SK-N-SH (cell line): ENCODE data around the gene ABCA4. TPM values are rescaled to one million over a fixed set of nuclear protein-coding genes. Genes with fewer than 3 reads are reported as not detected.

Experiments
- CTCF ChIA-PET: fragments of 300-600, 350-600 bp; formaldehyde crosslinking; extraction: SDS; loops from one replicate; lab custom pipeline; 2021; lab: Yijun Ruan, JAX
- POLR2A ChIA-PET: fragments of 350-600 bp; sonication (Branson Sonifier 250); formaldehyde crosslinking; extraction: SDS; loops from one replicate; lab custom pipeline; 2020; ENCODE audit warnings: antibody characterized with exemption, inconsistent platforms; lab: Yijun Ruan, JAX
- DNase-seq: peaks from one replicate; pipeline ENCODE4 v3.0.0; 2012
- H2AFZ ChIP-seq: fragments of 200-600 bp; sonication (generic); 2 replicates; pipeline ENCODE4 v1.8.1; 2016; ENCODE audit warnings: antibody characterized with exemption, mild to moderate bottlenecking, low read depth
- H3F3A ChIP-seq: fragments of 200-600 bp; sonication (generic); replicated peaks from 2 replicates; pipeline ENCODE3; 2016; ENCODE audit warnings: antibody characterized with exemption, mild to moderate bottlenecking; ENCODE audit not compliant: insufficient read depth
- H3K27ac ChIP-seq, 2 experiments: fragments of 200-500 bp in 1 of 2; fragments of 200-600 bp in 1 of 2; sonication (Bioruptor generic) in 1 of 2; sonication (generic), shearing (Covaris generic) in 1 of 2; 2 replicates each; pipeline versions ENCODE4 v1.5.1 to v1.6.1; 2014 to 2016; ENCODE audit warnings: low read depth in 2 of 2, inconsistent platforms in 1 of 2, low read length in 1 of 2, mild to moderate bottlenecking in 1 of 2, mixed read lengths in 1 of 2
- H3K27me3 ChIP-seq: fragments of 200-600 bp; sonication (generic), shearing (Covaris generic); 2 replicates; pipeline ENCODE4 v1.6.1; 2016; ENCODE audit warnings: mixed run types; ENCODE audit not compliant: insufficient read depth
- H3K36me3 ChIP-seq, 2 experiments: fragments of 200-500 bp in 1 of 2; fragments of 200-600 bp in 1 of 2; sonication (Bioruptor generic) in 1 of 2; sonication (generic) in 1 of 2; replicated peaks in 1 of 2; 2 replicates each; pipeline versions ENCODE3 to v1.5.1; 2014 to 2016; ENCODE audit warnings: low read length in 1 of 2, mild to moderate bottlenecking in 1 of 2; ENCODE audit not compliant: insufficient read depth in 2 of 2, control insufficient read depth in 1 of 2
- H3K4me1 ChIP-seq, 2 experiments: fragments of 200-500 bp in 1 of 2; fragments of 200-600 bp in 1 of 2; sonication (Bioruptor generic) in 1 of 2; sonication (generic), shearing (Covaris generic) in 1 of 2; 2 replicates each; pipeline versions ENCODE4 v1.5.1 to v1.6.1; 2014 to 2016; ENCODE audit warnings: low read depth in 1 of 2, low read length in 1 of 2, mixed run types in 1 of 2; ENCODE audit not compliant: insufficient read depth in 2 of 2, control insufficient read depth in 1 of 2
- H3K4me2 ChIP-seq: fragments of 200-600 bp; sonication (generic), shearing (Covaris generic); 2 replicates; pipeline ENCODE4 v1.6.1; 2017; ENCODE audit warnings: mixed run types
- H3K4me3 ChIP-seq, 2 experiments: fragments of 200-500 bp in 1 of 2; fragments of 200-600 bp in 1 of 2; sonication (Bioruptor generic) in 1 of 2; sonication (generic), shearing (Covaris generic) in 1 of 2; 2 replicates each; pipeline versions ENCODE4 v1.5.1 to v1.8.1; 2014 to 2016; ENCODE audit warnings: low read depth in 2 of 2, inconsistent platforms in 1 of 2, low read length in 1 of 2, mild to moderate bottlenecking in 1 of 2, mixed read lengths in 1 of 2, moderate library complexity in 1 of 2
- H3K79me2 ChIP-seq: fragments of 200-600 bp; sonication (generic); 2 replicates; pipeline ENCODE4 v1.8.1; 2017; ENCODE audit warnings: mild to moderate bottlenecking; ENCODE audit not compliant: insufficient read depth
- H3K9ac ChIP-seq: fragments of 200-600 bp; sonication (generic); 2 replicates; pipeline ENCODE4 v1.6.1; 2017; ENCODE audit warnings: mixed run types
- H3K9me2 ChIP-seq: fragments of 200-600 bp; sonication (generic); 2 replicates; pipeline ENCODE4 v1.6.1; 2017; ENCODE audit warnings: mixed run types
- H3K9me3 ChIP-seq: fragments of 200-600 bp; sonication (generic); 2 replicates; pipeline ENCODE4 v1.6.1; 2017; ENCODE audit warnings: mixed run types, mild to moderate bottlenecking, moderate library complexity
- H4K20me1 ChIP-seq: fragments of 200-600 bp; sonication (generic); 2 replicates; pipeline ENCODE4 v1.6.1; 2017; ENCODE audit warnings: mild to moderate bottlenecking, mixed run types; ENCODE audit not compliant: insufficient read depth
- CTCF ChIP-seq: fragments of 200-600 bp; sonication (generic); IDR thresholded peaks from 2 replicates; pipeline ENCODE4 v1.6.1; 2017; ENCODE audit warnings: antibody characterized with exemption, mild to moderate bottlenecking, moderate library complexity
- EP300 ChIP-seq, 2 experiments: IDR thresholded peaks; 2 replicates each; pipeline versions ENCODE4 v1.4.0 to v1.6.1; 2012; ENCODE audit warnings: borderline replicate concordance in 1 of 2, low read depth in 1 of 2, low read length in 1 of 2
- EZH2phosphoT487 ChIP-seq: fragments of 200-600 bp; sonication (generic); IDR thresholded peaks from 2 replicates; pipeline ENCODE4 v1.6.1; 2017; ENCODE audit warnings: low read depth, mixed run types, mild to moderate bottlenecking, antibody characterized with exemption, moderate library complexity, borderline replicate concordance
- FOSL2 ChIP-seq: IDR thresholded peaks from 2 replicates; pipeline ENCODE4 v1.4.0; 2012; ENCODE audit warnings: low read depth, mild to moderate bottlenecking, moderate library complexity, borderline replicate concordance
- FOXJ3 ChIP-seq: sonication (generic); formaldehyde crosslinking; IDR thresholded peaks from 2 replicates; pipeline ENCODE4 v1.5.1; 2020; ENCODE audit warnings: mild to moderate bottlenecking, missing genetic modification reagents
- FOXM1 ChIP-seq: IDR thresholded peaks from 2 replicates; pipeline ENCODE4 v1.4.0; 2012; ENCODE audit warnings: low read depth, mild to moderate bottlenecking
- NFIC ChIP-seq: IDR thresholded peaks from 2 replicates; pipeline ENCODE4 v1.4.0; 2012; ENCODE audit warnings: borderline replicate concordance
- NRF1 ChIP-seq: IDR thresholded peaks from 2 replicates; pipeline ENCODE4 v1.6.1; 2012; ENCODE audit warnings: low read depth, mild to moderate bottlenecking, low read length
- RCOR1 ChIP-seq: fragments of 150-350 bp; IDR thresholded peaks from 2 replicates; pipeline ENCODE4 v1.6.1; 2017; ENCODE audit warnings: antibody characterized with exemption, low read length
- RXRA ChIP-seq: IDR thresholded peaks from 2 replicates; pipeline ENCODE4 v1.4.0; 2012; ENCODE audit warnings: low read depth, mild to moderate bottlenecking, borderline replicate concordance
- SIN3A ChIP-seq: IDR thresholded peaks from 2 replicates; pipeline ENCODE4 v1.6.1; 2012; ENCODE audit warnings: low read depth, mild to moderate bottlenecking, low read length, moderate library complexity, borderline replicate concordance
- TAF1 ChIP-seq: IDR thresholded peaks from 2 replicates; pipeline ENCODE4 v1.6.1; 2012; ENCODE audit warnings: low read depth, mild to moderate bottlenecking, low read length, moderate library complexity, borderline replicate concordance
- TCF12 ChIP-seq: IDR thresholded peaks from 2 replicates; pipeline ENCODE4 v1.4.0; 2012
- USF2 ChIP-seq: fragments of 150-350 bp; IDR thresholded peaks from 2 replicates; pipeline ENCODE4 v1.6.1; 2017; ENCODE audit warnings: antibody characterized with exemption, low read length, low read depth, borderline replicate concordance
- WGBS: methylation state at CpG from one replicate; pipeline ENCODE4 v1.1.6; 2017; ENCODE audit warnings: low lambda C conversion rate; 5-methylcytosine and 5-hydroxymethylcytosine counted together
- polyA plus RNA-seq, 3 experiments: library from polyadenylated mRNA; depleted of rRNA; stranded (reverse); fragments of >200 nt; gene quantifications; 2 replicates each; pipeline ENCODE4 v1.2.3, GENCODE V29; 2012
- TF ChIP-seq, protein P1 (sequence below): IDR thresholded peaks from 2 replicates; pipeline ENCODE4 v1.6.1; 2012; ENCODE audit warnings: mild to moderate bottlenecking, low read depth, low read length, moderate library complexity

The ABCA4 gene
- polyA plus RNA-seq, 1 of the 3 experiments (the other 2 are of a cell fraction), result 0.03 TPM

- no peak for TF ChIP-seq SIN3A
- no peak for TF ChIP-seq TCF12
- no peak for TF ChIP-seq RCOR1
- TF ChIP-seq FOXJ3 (CRISPR knock-in tag), result no peak
- TF ChIP-seq FOSL2, result no peak
- no peak for TF ChIP-seq CTCF
- no peak for TF ChIP-seq RXRA
Observed at GRCh38 chr1:94011129-94011528, 109.8 kb downstream of the ABCA4 start (continued).

DNA sequence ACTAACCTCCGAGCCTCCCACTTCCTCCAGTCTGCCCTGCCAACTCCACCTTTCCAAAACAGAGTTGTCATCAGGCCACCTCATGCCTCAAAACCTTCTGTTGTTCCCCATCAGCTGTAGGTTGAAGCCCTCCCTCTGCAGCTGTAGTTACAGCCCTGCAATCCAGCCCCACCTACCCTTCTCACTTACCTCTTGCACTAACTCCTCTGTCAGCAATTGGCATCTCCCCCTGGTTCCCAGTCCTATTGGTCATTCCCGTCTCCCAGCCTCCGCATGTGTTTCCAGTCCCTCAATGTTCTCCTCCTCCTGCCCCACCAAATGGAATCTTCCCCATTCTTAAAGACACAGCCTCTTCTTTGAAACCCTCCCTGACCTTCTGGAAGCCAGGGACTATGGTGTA, 111.6 kb downstream of the ABCA4 start:
- Histone ChIP-seq H4K20me1 (no peaks in the 10 kb centered on the region), H3K4me1 (peaks cover 0 to 13% of the 10 kb centered on the region in 2 experiments; a peak in 1 of 4 replicates), H3K4me3 (no peak overlapping the region), H3K79me2 (no peaks in the 10 kb centered on the region), H3K9ac (no peak overlapping the region), H3K27ac (no peak overlapping the region), H3K9me3 (no peaks in the 10 kb centered on the region), H3K9me2 (no peaks in the 10 kb centered on the region), H3K27me3 (no peaks in the 10 kb centered on the region), H3K4me2 (no peak overlapping the region), H3K36me3 (no peaks in the 10 kb centered on the region), H3F3A (no peaks in the 10 kb centered on the region), H2AFZ (no peak overlapping the region)
- no peak for DNase-seq
- CTCF ChIA-PET, result interaction anchor here (1.7 to 10.2 kb wide), 2 partner anchors 17 to 31 kb away, joined by 6 to 82 read pairs; no protein-coding TSS in a partner anchor
- POLR2A ChIA-PET, result no interaction called here
- no peak for TF ChIP-seq USF2
- TF ChIP-seq CTCF, result no peak
- TF ChIP-seq FOSL2, result no peak
- no peak for TF ChIP-seq FOXM1
- no peak for TF ChIP-seq NFIC
- TF ChIP-seq NRF1, result no peak
- TF ChIP-seq EZH2phosphoT487, result no peak
- no peak for TF ChIP-seq EP300 (IDR thresholded peaks at IDR 0.05; ENCODE audit: borderline replicate concordance in 1 of 2, low read depth in 1 of 2, low read length in 1 of 2)
- TF ChIP-seq, protein P1, sequence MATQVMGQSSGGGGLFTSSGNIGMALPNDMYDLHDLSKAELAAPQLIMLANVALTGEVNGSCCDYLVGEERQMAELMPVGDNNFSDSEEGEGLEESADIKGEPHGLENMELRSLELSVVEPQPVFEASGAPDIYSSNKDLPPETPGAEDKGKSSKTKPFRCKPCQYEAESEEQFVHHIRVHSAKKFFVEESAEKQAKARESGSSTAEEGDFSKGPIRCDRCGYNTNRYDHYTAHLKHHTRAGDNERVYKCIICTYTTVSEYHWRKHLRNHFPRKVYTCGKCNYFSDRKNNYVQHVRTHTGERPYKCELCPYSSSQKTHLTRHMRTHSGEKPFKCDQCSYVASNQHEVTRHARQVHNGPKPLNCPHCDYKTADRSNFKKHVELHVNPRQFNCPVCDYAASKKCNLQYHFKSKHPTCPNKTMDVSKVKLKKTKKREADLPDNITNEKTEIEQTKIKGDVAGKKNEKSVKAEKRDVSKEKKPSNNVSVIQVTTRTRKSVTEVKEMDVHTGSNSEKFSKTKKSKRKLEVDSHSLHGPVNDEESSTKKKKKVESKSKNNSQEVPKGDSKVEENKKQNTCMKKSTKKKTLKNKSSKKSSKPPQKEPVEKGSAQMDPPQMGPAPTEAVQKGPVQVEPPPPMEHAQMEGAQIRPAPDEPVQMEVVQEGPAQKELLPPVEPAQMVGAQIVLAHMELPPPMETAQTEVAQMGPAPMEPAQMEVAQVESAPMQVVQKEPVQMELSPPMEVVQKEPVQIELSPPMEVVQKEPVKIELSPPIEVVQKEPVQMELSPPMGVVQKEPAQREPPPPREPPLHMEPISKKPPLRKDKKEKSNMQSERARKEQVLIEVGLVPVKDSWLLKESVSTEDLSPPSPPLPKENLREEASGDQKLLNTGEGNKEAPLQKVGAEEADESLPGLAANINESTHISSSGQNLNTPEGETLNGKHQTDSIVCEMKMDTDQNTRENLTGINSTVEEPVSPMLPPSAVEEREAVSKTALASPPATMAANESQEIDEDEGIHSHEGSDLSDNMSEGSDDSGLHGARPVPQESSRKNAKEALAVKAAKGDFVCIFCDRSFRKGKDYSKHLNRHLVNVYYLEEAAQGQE, result no peak
- no peak for TF ChIP-seq TAF1
- WGBS, result 95% methylated on average over 2 of the region's 3 CpGs
